Spleen (tissue), 11 donors: ENCODE data around the gene COX5B. TPM values are rescaled to one million over a fixed set of nuclear protein-coding genes. Genes with fewer than 3 reads are reported as not detected.

ENCODE experiments used
- DNase-seq: peaks from one replicate; pipeline ENCODE4 v3.0.0-alpha.2; 2020
- H3K27ac ChIP-seq, 8 donors: fragments of 200-600 bp; sonication (generic) in 7 of 8; 1 replicate in 4 of 8; 2 replicates in 4 of 8; pipeline versions ENCODE4 v1.5.0 to v1.8.0; 2016 to 2021; ENCODE audit warnings: inconsistent platforms in 4 of 8, mild to moderate bottlenecking in 4 of 8, moderate library complexity in 1 of 8
- H3K27me3 ChIP-seq, 7 donors: fragments of 200-600 bp; sonication (generic) in 6 of 7; replicated peaks in 1 of 7; 1 replicate in 4 of 7; 2 replicates in 3 of 7; pipeline versions ENCODE4 v1.5.0 to v1.8.0; 2016 to 2021; ENCODE audit warnings: inconsistent platforms in 3 of 7, mild to moderate bottlenecking in 1 of 7
- H3K36me3 ChIP-seq, 6 donors: fragments of 200-600 bp; sonication (generic) in 5 of 6; 1 replicate in 4 of 6; 2 replicates in 2 of 6; pipeline versions ENCODE4 v1.5.0 to v1.8.0; 2016 to 2021; ENCODE audit warnings: inconsistent platforms in 2 of 6
- H3K4me1 ChIP-seq, 6 donors: fragments of 200-600 bp; sonication (generic) in 5 of 6; 1 replicate in 3 of 6; 2 replicates in 3 of 6; pipeline versions ENCODE4 v1.5.0 to v1.8.0; 2016 to 2021; ENCODE audit warnings: inconsistent platforms in 3 of 6
- H3K4me3 ChIP-seq, 8 donors: fragments of 200-600 bp; sonication (generic) in 7 of 8; 1 replicate in 4 of 8; 2 replicates in 4 of 8; pipeline versions ENCODE4 v1.5.0 to v1.8.0; 2016 to 2021; ENCODE audit warnings: inconsistent platforms in 4 of 8, mild to moderate bottlenecking in 4 of 8, moderate library complexity in 2 of 8
- H3K9me3 ChIP-seq, 8 donors: fragments of 200-600 bp; sonication (generic) in 7 of 8; 1 replicate in 4 of 8; 2 replicates in 4 of 8; pipeline versions ENCODE4 v1.5.0 to v1.8.0; 2016 to 2021; ENCODE audit warnings: inconsistent platforms in 4 of 8
- CTCF ChIP-seq, 11 experiments: fragments of 200-600 bp in 7 of 11; fragments of 450-650 bp in 4 of 11; sonication (generic) in 4 of 11; IDR thresholded peaks in 8 of 11; conservative IDR thresholded peaks in 3 of 11; 1 replicate in 7 of 11; 2 replicates in 4 of 11; pipeline versions ENCODE4 v1.4.0 to v1.8.0; 2016 to 2021; ENCODE audit warnings: antibody characterized with exemption in 11 of 11, inconsistent platforms in 4 of 11, mild to moderate bottlenecking in 1 of 11
- POLR2A ChIP-seq, 3 donors: fragments of 450-650 bp; IDR thresholded peaks; one replicate each; pipeline ENCODE4 v1.5.1; 2017; ENCODE audit warnings: antibody characterized with exemption in 3 of 3, mild to moderate bottlenecking in 1 of 3
- POLR2AphosphoS5 ChIP-seq, 3 donors: sonication (generic); formaldehyde crosslinking; IDR thresholded peaks; one replicate each; pipeline ENCODE4 v1.5.1; 2017; ENCODE audit warnings: antibody characterized with exemption in 3 of 3
- WGBS, 5 donors: extraction: QIAGEN DNeasy Blood & Tissue Kit in 3 of 5; methylation state at CpG; one replicate each; pipeline versions ENCODE4 v1.1.5 to v1.1.7; 2013 to 2018; 5-methylcytosine and 5-hydroxymethylcytosine counted together
- intact Hi-C: fragments of 100-400 bp; cut with DNase I; formaldehyde crosslinking; loops from one replicate; pipeline ENCODE4 v1.15.0; 2023; ENCODE audit warnings: low total_unique reads
- polyA plus RNA-seq, 3 donors: library from polyadenylated mRNA; stranded (reverse); fragments of 200-250 nt; gene quantifications; one replicate each; pipeline ENCODE4 v1.2.1, GENCODE V29; 2013
- total RNA-seq, 7 donors: library from RNA; depleted of rRNA in 3 of 7; stranded (reverse); fragments of >200 nt in 3 of 7; fragmentation: NEBNext Ultra II Directional in 4 of 7; extraction: Animal tissue kit (Norgen Biotek cat#: 25700) in 4 of 7; gene quantifications; one replicate each; pipeline versions ENCODE4 v1.1.0 to v1.2.1, GENCODE V29; 2016 to 2021
- donor health status: healthy with polysubstance abuse.
- donor health status: DM: no; HTN: no; CAD: no; lungs with moderate emphysema.
- donor health status: DM: no; HTN: no; CAD: no.
- donor health status: Bipolar disorder and iron deficiency.
- donor health status: healthy.
- donor health status: DM: no; HTN: no; CAD: no.
- donor health status: DM: yes; HTN: yes; CAD: no.

Gene COX5B
- total and polyA plus RNA-seq, 10 donors: 138 to 341 (median 209) TPM

GRCh38 chr2:97673915-97674283 is 28.0 kb downstream of the COX5B start:
- 33 to 55% (median 47%) methylated on average over 6 to 8 of the region's 8 CpGs for WGBS, 5 donors
- TF ChIP-seq POLR2AphosphoS5 (IDR thresholded peaks at IDR 0.05) (no peak), POLR2A (IDR thresholded peaks at IDR 0.05) (no peak), CTCF (IDR thresholded peaks at IDR 0.05 in 8 of 11, conservative IDR thresholded peaks at IDR 0.05 in 3 of 11) (no peak)
- Histone ChIP-seq H3K4me3 (no peak overlapping the region), H3K27ac (no peak overlapping the region), H3K4me1 (no peaks in the 10 kb centered on the region), H3K36me3 (no peaks in the 10 kb centered on the region), H3K27me3 (no peaks in the 10 kb centered on the region), H3K9me3 (no peaks in the 10 kb centered on the region)
- DNase-seq: no peak
- intact Hi-C loops: no loop called here

GRCh38 chr2:97675430-97676113 is 29.7 kb downstream of the COX5B start:
- H3K4me1 ChIP-seq: no peaks in the 10 kb centered on the region
- H3K9me3 ChIP-seq: peaks cover 0 to 3% (median 0%) of the 10 kb centered on the region in 8 donors
- H3K4me3 ChIP-seq: no peak overlapping the region
- intact Hi-C loops: no loop called here
- H3K27ac ChIP-seq: no peak overlapping the region
- 78 to 88% (median 86%) methylated on average over 5 of the region's 5 CpGs for WGBS, 5 donors
- DNase-seq: no peak
- no peaks in the 10 kb centered on the region for H3K36me3 ChIP-seq
- H3K27me3 ChIP-seq: no peaks in the 10 kb centered on the region
- no peak for TF ChIP-seq POLR2AphosphoS5 (IDR thresholded peaks at IDR 0.05)
- no peak for TF ChIP-seq POLR2A (IDR thresholded peaks at IDR 0.05)
- TF ChIP-seq CTCF (IDR thresholded peaks at IDR 0.05 in 8 of 11, conservative IDR thresholded peaks at IDR 0.05 in 3 of 11): no peak

DNA sequence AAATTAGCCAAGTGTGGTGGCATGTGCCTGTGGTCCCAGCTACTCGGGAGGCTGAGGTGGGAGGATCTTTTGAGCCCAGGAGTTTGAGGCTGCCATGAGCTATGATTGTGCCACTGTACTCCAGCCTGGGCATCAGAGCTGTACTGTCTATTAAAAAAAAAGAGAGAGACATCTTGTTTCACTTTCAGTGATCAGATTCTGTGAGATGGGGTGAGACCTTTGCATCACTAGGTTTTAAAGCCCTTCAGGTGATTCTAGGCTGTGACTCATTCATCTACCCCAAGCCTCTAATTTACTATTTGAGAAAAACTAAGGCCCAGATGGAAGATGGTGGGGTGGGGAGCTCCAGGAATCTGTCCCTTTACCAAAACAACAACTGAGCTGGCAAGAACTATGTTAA is 30.8 kb downstream of the COX5B start:
- Histone ChIP-seq H3K27me3 (no peaks in the 10 kb centered on the region), H3K36me3 (no peaks in the 10 kb centered on the region), H3K4me3 (no peak overlapping the region), H3K9me3 (peaks cover 0 to 3% (median 0%) of the 10 kb centered on the region in 8 donors), H3K27ac (no peak overlapping the region), H3K4me1 (no peaks in the 10 kb centered on the region)
- DNase-seq: no peak
- 83 to 100% (median 100%) methylated on average over 1 of the region's 1 CpG for WGBS, 5 donors
- TF ChIP-seq POLR2A (IDR thresholded peaks at IDR 0.05) (no peak), POLR2AphosphoS5 (IDR thresholded peaks at IDR 0.05) (no peak), CTCF (IDR thresholded peaks at IDR 0.05 in 8 of 11, conservative IDR thresholded peaks at IDR 0.05 in 3 of 11) (no peak)
- intact Hi-C loops: no loop called here

DNA sequence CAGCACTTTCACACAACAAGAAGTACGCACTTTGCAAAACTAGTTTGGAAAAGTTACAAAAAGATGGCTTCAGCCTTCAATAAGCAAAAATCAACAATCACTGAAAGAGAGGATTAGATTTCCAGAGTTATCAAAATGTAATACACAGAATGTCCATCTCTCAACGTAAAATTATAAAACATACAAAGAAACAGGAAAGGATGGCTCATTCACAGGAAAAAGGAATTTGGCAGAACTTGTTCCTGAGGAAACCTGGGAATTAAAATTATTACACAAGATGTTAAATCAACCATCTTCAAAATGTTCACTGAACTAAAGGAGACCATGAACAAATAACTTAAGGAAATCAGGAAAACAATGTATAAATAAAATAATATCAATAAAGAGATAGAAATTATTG is 31.6 kb downstream of the COX5B start:
- H3K4me1 ChIP-seq: no peaks in the 10 kb centered on the region
- peaks cover 0 to 3% (median 0%) of the 10 kb centered on the region in 8 donors for H3K9me3 ChIP-seq
- WGBS, 5 donors: 66 to 84% (median 77%) methylated on average over 2 of the region's 2 CpGs
- H3K4me3 ChIP-seq: no peak overlapping the region
- no peak for DNase-seq
- no peaks in the 10 kb centered on the region for H3K36me3 ChIP-seq
- no peaks in the 10 kb centered on the region for H3K27me3 ChIP-seq
- intact Hi-C loops: no loop called here
- TF ChIP-seq POLR2AphosphoS5 (IDR thresholded peaks at IDR 0.05) (no peak), CTCF (IDR thresholded peaks at IDR 0.05 in 8 of 11, conservative IDR thresholded peaks at IDR 0.05 in 3 of 11) (no peak)
- H3K27ac ChIP-seq: no peak overlapping the region
